ENCODE results near the gene CST9L.

CST9L gene

DNA sequence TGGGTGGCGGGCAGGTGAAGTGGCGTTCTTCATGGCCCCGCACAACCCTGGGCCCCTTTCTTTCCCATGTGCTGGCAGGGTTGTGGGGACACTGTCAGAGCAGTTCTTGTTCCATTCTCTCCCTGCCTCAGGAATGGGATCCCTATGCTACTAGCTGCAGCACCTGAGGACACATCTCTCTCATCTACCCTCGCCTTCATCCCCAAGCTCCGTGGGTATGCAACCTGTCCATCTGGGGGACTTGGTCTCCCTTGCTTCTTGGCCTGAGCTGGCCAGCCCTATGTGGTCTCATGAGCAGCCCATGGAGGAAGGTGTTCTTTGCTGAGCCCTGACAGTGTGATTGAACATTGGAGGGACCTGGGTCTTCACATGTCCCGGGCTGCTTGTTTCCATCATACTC is 24.2 kb downstream of the CST9L start:
- no peak for FAIRE-seq

DNA sequence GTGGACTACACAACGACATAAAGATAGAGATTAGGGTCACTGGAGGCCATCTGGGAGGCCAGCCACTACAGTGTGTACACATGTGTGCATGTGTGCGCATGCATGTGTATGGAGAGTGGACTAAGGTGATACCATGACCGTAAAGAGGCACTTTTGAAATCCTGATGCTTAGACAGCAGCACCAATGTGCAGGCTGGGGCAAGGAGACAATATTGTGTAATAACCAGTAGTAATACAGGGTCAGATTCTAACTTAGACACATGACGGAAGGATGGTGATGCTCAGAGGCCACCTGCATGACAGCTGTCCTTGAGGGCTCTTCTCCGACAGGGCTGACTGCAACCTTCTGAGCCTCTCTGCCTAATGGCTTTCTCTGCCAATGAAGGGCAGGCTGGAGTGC is 25.5 kb downstream of the CST9L start:
- FAIRE-seq = no peak

DNA sequence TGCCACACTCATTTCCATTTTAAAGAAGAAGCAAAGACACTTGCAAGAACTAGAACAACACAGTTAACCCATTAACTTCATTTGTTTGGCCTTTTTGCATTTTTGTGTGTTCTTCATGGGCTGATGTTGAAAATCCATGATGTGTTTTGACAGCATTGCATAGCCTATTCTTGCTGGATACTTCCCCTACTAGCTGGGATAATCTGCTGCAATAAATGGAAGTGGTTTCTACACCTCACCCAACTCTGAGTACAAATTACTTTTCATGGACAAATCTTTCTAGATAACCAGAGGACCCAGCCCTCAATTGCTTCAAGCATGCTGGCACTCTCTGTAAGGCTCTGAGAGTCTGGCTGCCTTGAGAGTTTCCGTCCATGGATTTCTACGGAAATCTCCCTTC is 26.5 kb downstream of the CST9L start:
- FAIRE-seq = no peak

DNA sequence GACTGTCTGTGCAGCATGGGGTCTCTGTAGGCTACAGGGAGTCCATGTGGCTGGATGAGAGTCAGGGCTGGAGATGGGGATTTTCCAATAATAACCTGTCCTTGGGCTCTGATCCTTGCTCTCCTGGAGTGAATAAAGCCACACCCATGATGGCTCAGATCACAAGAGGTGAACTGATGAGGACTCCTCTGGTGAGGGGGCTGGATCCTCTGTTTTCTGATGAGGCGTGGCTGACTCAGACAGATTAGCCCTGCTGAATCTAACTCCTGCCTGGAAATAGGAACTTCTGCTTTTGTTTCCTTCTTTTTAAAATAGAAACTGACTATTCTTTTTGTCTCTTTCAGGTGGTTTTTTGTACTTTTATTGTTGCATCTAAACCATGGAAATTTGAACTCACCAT is 27.0 kb downstream of the CST9L start:
- FAIRE-seq = no peak

DNA sequence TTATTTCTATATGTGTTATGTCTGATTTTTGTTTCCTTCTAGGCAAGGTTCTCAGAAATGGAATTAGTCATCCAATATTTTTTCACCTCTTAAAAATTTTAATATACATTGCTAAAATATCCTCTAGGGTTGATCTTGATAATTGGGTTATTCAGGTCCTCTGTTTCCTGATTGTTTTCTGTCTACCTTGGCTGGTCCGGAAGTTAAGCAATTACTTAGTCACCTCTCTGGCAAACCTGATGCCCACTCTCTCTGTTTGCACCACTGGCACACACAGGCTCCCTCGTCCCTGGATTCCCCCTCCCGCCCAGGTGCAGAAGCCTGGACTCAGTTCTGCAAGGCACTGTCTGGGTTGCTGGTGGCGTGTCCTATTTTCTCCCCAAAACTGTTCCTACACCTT is 27.7 kb downstream of the CST9L start:
- no peak for FAIRE-seq

DNA sequence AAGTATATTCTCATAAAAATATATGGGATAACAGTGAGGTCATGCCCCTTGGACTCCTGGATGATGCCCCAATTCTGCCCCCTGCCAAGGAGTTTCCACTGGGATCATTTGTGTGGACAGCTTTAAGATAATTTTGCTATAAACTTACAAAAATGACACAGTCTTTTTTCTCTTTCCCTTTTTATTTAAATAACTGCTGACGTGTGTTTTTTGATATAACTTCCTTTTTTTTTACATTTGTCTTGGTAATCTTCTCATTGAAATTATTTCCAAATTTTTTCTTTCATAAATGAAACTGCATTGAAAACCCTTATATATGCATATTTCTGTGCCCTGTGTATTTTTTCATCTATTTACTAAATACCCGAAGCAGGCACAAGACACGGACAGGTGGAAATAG is 31.3 kb downstream of the CST9L start:
- FAIRE-seq = no peak

DNA sequence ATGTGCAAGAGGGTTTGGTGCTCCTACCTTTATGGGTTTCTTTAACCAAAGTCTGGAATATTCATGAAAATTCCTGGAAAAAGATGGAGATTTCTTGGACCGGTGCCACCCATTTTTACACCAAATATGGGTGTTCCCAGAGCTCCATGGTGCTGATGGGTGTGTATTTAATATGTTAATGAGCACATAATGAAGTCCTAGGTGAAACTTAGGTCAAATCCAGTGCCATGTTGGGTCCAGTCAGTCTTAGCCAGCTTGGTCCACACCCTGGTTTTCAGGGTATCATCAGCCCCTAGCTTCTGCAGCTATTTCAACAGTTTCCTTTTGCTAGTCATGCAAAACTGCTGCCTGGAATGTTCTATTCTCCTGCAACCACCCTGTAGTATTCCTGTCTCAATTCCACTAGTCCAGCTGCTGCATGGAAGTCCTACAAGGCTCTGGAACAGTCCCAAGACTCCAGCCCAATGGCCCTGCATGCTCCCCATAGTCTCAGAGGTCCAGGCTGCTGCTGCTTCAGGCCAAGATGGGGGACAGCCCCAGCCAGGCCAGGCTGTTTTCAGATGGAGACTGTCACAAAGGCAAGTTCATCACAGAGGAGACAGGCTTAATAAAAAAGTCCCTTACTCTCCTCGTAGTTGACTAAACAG is 31.8 kb downstream of the CST9L start:
- no peak for FAIRE-seq

DNA sequence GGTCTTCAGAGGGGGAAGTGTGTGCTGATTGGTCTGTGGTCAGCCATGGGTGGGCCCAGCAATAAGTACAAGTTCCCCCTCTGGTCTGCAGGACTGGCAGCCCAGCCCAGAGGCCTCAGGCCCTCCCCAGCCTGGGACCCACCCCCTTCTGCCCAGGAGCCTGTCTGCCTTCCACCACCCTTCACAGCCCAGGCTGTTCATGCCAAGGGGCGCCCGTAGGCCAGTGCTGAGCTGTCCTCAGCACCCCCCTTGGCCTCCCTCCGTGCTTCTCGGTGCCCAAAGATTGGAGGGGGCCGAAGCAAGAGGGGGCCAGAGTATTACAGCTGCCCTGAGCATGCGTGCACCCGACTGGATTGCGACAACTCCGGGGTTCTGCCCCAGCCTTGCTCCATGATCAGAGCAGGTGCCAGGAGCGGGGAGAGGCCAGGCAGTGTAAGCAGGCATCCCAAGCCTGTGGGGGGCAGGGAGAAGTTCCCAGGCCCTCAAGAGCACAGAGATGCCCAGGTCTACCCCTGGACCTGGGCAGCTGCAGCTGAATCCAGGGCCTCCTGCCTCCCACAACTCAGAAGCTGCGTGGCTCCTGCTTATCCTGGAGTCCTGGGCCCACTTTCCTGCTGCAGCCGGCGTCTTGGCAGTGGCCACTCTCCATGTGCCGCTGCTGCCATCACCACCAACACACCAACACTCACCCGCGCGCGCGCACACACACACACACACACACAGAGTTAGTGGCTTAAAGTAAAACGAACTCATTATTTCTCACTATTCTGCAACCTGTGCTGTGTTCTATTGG is 33.3 kb downstream of the CST9L start:
- FAIRE-seq = no peak

DNA sequence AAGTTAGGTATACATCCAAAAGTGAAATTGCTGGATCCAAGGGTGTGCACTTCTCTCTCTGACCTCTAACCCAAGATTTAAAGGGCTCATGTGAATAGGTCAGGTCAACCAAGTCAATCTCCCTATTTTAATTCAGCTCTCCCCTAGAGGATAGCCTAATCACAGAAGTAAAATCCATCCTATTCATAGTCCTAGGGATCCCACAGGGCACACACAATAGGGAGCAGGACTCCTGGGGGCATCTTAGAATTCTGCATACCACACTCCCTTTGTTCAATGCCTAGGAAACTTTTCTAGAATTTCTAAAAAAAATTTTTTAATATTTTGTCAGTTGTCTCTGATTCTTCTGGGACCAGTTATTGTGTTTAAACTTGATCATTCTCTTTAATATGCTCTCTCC is 35.1 kb downstream of the CST9L start:
- no peak for FAIRE-seq

DNA sequence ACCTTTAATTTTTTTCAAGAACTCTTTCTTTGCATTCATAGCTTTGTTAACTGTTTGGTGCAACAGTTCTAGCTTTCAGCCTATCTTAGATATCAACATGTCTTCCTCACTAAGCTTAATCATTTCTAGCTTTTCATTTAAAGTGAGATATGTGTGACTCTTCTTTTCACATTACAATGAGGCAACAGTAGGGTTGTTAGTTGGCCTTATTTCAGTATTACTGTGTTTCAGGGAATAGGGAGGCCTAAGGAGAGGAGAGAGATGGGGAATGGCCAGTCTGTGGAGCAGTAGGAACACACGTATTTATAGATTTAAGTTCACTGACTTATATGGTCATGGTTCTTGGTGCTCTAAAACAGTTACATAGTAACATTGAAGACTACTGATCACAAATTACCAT is 35.8 kb downstream of the CST9L start:
- no peak for FAIRE-seq

DNA sequence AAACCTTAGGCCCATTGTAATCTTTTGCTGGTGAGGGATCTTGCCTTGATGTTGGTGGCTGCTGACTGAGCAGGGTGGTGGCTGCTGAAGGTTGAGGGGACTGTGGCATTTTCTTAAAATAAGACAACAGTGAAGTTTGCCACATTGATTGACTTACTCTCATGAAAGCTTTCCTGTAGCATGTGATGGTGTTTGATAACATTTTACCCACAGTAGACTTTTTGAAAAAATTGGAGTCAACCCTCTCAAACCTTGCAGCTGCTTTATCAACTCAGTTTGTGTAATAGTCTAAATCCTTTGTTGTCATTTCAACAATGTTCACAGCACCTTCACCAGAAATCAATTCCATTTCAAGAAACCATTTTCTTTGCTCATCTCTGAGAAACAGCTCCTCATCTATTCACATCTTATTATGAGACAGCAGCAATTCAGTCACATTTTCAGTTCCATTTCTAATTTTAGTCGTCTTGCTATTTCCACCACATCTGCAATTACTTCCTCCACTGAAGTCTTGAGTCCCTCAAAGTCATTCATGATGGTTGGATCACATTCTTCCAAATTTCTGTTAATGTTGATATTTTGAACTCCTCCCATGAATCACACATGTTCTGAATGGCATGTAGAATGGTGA is 37.2 kb downstream of the CST9L start:
- no peak for FAIRE-seq

DNA sequence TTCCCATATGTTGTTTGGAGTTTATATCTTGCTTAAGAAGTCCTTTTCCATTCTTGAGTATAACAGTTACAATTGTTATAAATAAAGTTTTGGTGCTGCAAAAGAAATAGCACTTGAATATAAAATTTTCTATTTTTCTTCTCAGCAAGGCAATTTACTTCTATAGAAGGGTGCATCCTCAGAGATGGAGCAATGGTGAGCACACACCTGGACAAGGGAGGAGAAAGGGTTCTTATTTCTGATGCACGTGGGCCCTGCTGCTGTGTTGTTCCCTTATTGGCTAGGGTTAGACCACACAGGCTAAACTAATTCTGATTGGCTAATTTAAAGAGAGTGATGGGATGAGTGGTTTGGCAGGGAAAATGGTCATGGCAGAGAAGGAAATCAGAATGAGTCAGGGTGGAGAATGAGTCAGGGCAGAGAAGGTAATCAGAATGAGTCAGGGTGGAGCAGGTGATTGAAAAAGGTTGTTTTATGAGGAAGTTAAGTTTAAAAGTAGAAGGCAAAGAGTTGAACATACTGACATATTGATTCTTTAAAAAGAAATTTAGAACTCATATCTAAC is 39.3 kb downstream of the CST9L start:
- FAIRE-seq = no peak

GRCh38 chr20:23526850-23527249 is 41.4 kb downstream of the CST9L start:
- FAIRE-seq = no peak

DNA sequence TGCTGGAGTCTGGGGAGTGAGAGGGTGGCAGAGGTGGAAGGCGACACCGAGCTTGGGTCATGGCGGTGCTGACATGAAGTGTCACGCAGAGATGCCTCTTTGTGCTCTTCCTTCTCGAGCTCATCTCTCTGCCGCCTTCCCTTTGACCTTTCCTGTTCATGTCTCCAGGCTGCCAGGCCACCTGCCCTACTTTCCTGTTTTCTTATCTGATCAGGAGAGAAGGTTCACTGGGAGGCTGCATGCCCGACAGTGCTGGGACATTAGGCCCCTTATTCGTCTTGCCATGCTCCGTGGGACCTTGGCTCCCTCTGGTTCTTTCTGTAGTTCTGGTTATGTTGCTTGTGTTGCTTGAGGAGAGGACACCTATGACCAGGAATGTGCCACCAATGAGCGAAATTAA is 44.1 kb downstream of the CST9L start:
- FAIRE-seq = no peak

GRCh38 chr20:23520185-23520584 is 48.1 kb downstream of the CST9L start:
- FAIRE-seq = no peak

GRCh38 chr20:23519556-23519955 is 48.7 kb downstream of the CST9L start:
- FAIRE-seq = no peak

GRCh38 chr20:23517719-23518118 is 50.6 kb downstream of the CST9L start:
- FAIRE-seq = no peak

DNA sequence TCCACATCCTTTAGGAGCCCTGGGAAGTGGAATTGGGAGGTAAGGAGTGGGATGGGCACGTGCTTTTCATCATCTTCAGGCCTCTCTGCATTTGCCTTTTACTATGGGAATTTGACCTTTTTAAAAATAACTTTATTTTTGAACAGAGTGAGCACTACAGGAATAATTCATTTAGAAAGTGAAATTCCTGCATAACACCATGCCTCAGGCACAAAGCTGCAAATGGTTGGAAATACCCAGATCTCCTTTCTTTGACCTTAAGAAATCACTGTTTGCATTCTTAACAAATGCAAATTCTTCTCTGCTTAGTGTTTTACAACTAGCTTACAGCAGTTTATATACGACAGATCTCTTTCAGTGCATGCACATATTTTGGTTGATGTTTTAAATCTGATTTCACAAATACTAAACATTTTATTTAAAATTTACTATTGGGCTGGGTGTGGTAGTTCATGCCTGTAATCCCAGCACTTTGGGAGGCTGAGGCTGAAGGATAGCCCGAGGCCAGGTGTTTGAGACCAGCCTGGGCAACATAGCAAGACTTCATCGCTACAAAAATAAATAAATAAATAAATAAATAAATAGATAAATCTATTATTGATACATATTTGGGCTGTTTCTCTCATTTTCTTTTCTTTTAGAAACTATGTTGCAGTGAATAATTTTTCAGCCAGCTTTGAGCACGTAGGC is 52.9 kb downstream of the CST9L start:
- no peak for FAIRE-seq

DNA sequence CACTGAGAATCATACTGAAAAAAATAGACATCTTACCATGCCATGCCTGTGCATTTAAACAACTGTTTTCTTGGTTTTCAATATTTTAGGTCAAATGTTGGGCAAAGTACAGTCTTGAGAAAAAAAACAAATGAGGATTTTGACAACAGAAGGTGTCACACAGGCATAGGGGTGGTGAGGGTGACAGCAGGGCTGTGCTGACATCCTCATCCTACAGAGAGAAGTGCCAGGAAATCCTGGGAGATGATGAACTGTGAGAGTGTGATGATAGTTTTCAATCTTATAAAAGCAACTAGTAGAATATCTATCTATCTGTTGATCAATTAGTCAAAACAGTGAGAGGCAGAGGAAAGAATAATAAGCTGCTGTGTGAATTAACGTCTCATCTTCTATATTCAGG is 53.4 kb downstream of the CST9L start:
- no peak for FAIRE-seq
